ENCODE measurements around the gene BLOC1S3. TPM values are rescaled to one million over a fixed set of nuclear protein-coding genes. Genes with fewer than 3 reads are reported as not detected.

BLOC1S3 gene
- total and polyA plus RNA-seq, 2 of the 13 experiments (the other 11 are each of a cell fraction or from before 2014, with no cell fraction given): 4.3 to 4.8 TPM

- Histone ChIP-seq H3K9me3 (ENCODE audit: low read length) (no peaks in the 10 kb centered on the region), H3K36me3 (replicated peaks in 1 of 2; ENCODE audit: control insufficient read depth in 1 of 2, insufficient read depth in 2 of 2, low read length in 2 of 2) (peaks cover 9 to 10% of the 10 kb centered on the region in 2 experiments; a peak in 3 of 5 replicates), H3K9ac (ENCODE audit: insufficient read depth, low read depth, low read length) (no peak overlapping the region), H3K4me1 (ENCODE audit: insufficient read depth, low read length) (peaks cover 27% of the 10 kb centered on the region), H3K4me3 (replicated peaks in 1 of 3; ENCODE audit: insufficient read depth in 1 of 3, low read depth in 2 of 3, low read length in 3 of 3) (no peak overlapping the region), H3K4me2 (ENCODE audit: low read depth, low read length) (no peak overlapping the region), H4K20me1 (ENCODE audit: insufficient read depth, low read length) (no peaks in the 10 kb centered on the region), H3K27ac (ENCODE audit: extremely low read length, insufficient read depth, low read length) (no peak overlapping the region), H3K27me3 (ENCODE audit: control insufficient read depth in 1 of 2, insufficient read depth in 2 of 2, low read length in 2 of 2) (no peaks in the 10 kb centered on the region), H2AFZ (ENCODE audit: low read length) (no peak overlapping the region), H3K79me2 (ENCODE audit: insufficient read depth, low read length) (peaks cover 20% of the 10 kb centered on the region)
- intact Hi-C loops (cut with micrococcal nuclease; ENCODE audit: unreplicated experiment): no loop called here
- POLR2A ChIA-PET: no interaction called here
- FAIRE-seq: no peak
- CTCF ChIA-PET (ENCODE audit: low intra/inter-chr PET ratio, low total read pairs): no interaction called here
- in situ Hi-C loops (cut with HindIII; ENCODE audit: extremely low pct_ligation_motif_present, low pct_unique_long_range_greater_than_20kb): no loop called here
- TF ChIP-seq HNF4G (IDR thresholded peaks at IDR 0.05; ENCODE audit: borderline replicate concordance, low read depth, low read length): no peak
- no peak for TF ChIP-seq HNF4G (CRISPR knock-in tag; IDR thresholded peaks at IDR 0.05; ENCODE audit: borderline replicate concordance, low read depth)
- no peak for TF ChIP-seq NONO (IDR thresholded peaks at IDR 0.05)
- no peak for TF ChIP-seq NONO (CRISPR knock-in tag; conservative IDR thresholded peaks at IDR 0.05)
- TF ChIP-seq ZNF687 (CRISPR knock-in tag; IDR thresholded peaks at IDR 0.05): 0 out of 2 replicates have a peak, but pooled peaks have one; percentile 18
- TF ChIP-seq ZNF781 (CRISPR knock-in tag; IDR thresholded peaks at IDR 0.05; ENCODE audit: borderline replicate concordance, not compliant biosample characterization): no peak
- no peak for TF ChIP-seq HNRNPLL (IDR thresholded peaks at IDR 0.05; ENCODE audit: low read depth, low read length, poor library complexity, severe bottlenecking)
- no peak for TF ChIP-seq CBX2 (IDR thresholded peaks at IDR 0.05; ENCODE audit: low read depth, low read length)
- no peak for TF ChIP-seq CBX2 (CRISPR knock-in tag; IDR thresholded peaks at IDR 0.05; ENCODE audit: low read depth)
- no TSS peak for BruUV-seq (replicated peaks)
- DNase-seq (ENCODE audit: low spot score): no peak
- no peak for ATAC-seq
- 96% methylated on average over 15 of the region's 24 CpGs for WGBS (ENCODE audit: low lambda C conversion rate)
Observed at GRCh38 chr19:45139286-45140143, 39.1 kb upstream of the BLOC1S3 start.

Measured in HepG2 (cell line).